Fibroblast of pulmonary artery (primary cell): ENCODE results near the gene TIMM22.
"Not testable (repeated sequence)": the region's sequence is repeated elsewhere in the genome, so short reads cannot be mapped to it uniquely, and the experiment has no call there.

Experiments used
- DNase-seq: peaks from one replicate; pipeline ENCODE4 v3.0.0-alpha.2; 2010; ENCODE audit warnings: low read depth
- H3K4me3 ChIP-seq: replicated peaks from 2 replicates; pipeline ENCODE4 v1.5.1; 2011; ENCODE audit warnings: low read depth, mild to moderate bottlenecking, control low read depth, low read length, moderate library complexity
- CTCF ChIP-seq: IDR thresholded peaks from 2 replicates; pipeline ENCODE4 v1.5.1; 2011; ENCODE audit warnings: mild to moderate bottlenecking, control low read depth, low read length, inconsistent platforms; ENCODE audit errors: missing control alignments

Gene TIMM22

GRCh38 chr17:996554-997344 is at the start of gene TIMM22:
TIMM22 (plus strand) TSS chr17:997129; CDS start chr17:997143, 14 bp downstream.
- peak within 1 kb of the TSS; percentile 96 for H3K4me3 ChIP-seq
- peak; percentile 68 for TF ChIP-seq CTCF
- DNase-seq, result peak; percentile 98

GRCh38 chr17:948284-948852 is 48.6 kb upstream of the TIMM22 start:
- DNase-seq, result no peak
- TF ChIP-seq CTCF, result no peak

GRCh38 chr17:949623-950303 is 47.2 kb upstream of the TIMM22 start:
- TF ChIP-seq CTCF, result no peak
- no peak for DNase-seq
- H3K4me3 ChIP-seq, result no peak overlapping the region

More at GRCh38 chr17:948284-948852, 48.6 kb upstream of the TIMM22 start:
- H3K4me3 ChIP-seq, result no peak overlapping the region

GRCh38 chr17:951325-952132 is 45.4 kb upstream of the TIMM22 start:
- no peak for TF ChIP-seq CTCF
- peak; percentile 53 for DNase-seq
- no peak overlapping the region for H3K4me3 ChIP-seq

- H3K4me3 ChIP-seq, DNase-seq: not testable (repeated sequence)
Measured at GRCh38 chr17:952592-952991, 44.3 kb upstream of the TIMM22 start.

GRCh38 chr17:953767-954166 is 43.2 kb upstream of the TIMM22 start:
- TF ChIP-seq CTCF, result no peak
- H3K4me3 ChIP-seq, result no peak overlapping the region
- DNase-seq, result no peak
